Ovary (tissue), 3 donors: ENCODE measurements around the gene TRMT5.

Source experiments
- CTCF ChIP-seq, 3 donors: fragments of 450-650 bp in 2 of 3; fragments of 200-600 bp in 1 of 3; IDR thresholded peaks; one replicate each; pipeline versions ENCODE4 v1.5.1 to v1.8.0; 2016 to 2022; ENCODE audit warnings: antibody characterized with exemption in 3 of 3, mild to moderate bottlenecking in 1 of 3
- EP300 ChIP-seq: sonication (generic); formaldehyde crosslinking; IDR thresholded peaks from one replicate; pipeline ENCODE4 v1.6.1; 2017; ENCODE audit warnings: antibody characterized with exemption
- POLR2A ChIP-seq: fragments of 450-650 bp; IDR thresholded peaks from one replicate; pipeline ENCODE4 v1.6.1; 2017; ENCODE audit warnings: antibody characterized with exemption, mild to moderate bottlenecking, moderate library complexity
- donor health status: DM: no; HTN: no; CAD: no.

DNA sequence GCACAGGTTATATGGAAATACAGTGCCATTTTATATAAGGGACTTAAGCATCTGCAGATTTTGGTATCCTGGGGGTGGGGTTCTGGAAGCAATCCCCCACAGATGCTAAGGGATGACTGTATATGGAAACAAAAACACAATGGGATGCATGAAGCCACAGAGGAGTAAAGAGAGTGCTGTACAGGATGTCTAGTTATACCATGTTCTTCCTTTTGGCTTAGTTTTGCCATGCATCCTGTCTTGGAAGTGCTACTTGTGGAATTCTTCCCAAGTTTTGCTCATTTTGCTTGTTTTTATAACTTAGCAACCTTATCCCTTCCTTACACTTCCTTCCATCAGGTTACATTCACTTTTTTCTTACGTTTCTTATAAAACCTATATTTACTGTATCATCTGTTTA lies 55.6 kb downstream of the TRMT5 start:
- no peak for TF ChIP-seq CTCF (IDR thresholded peaks at IDR 0.05)
- no peak for TF ChIP-seq POLR2A
- TF ChIP-seq EP300 = no peak
